Measurements from ENCODE around the gene NSL1. TPM values are rescaled to one million over a fixed set of nuclear protein-coding genes. Genes with fewer than 3 reads are reported as not detected.
A peak's percentile ranks its signal among the peaks of the same experiment; 100 is the strongest.

NSL1 gene
- total and polyA plus RNA-seq, 2 donors (not counting 1 experiment from before 2014, with no cell fraction given): 20.5 to 45.9 TPM

GRCh38 chr1:212814537-212815334, 23.2 kb upstream of the NSL1 start:
- Histone ChIP-seq H3K36me3 (replicated peaks in 1 of 2; ENCODE audit: control extremely low read depth in 1 of 2, control insufficient read depth in 1 of 2, extremely low read depth in 1 of 2, insufficient read depth in 2 of 2, low read length in 1 of 2) (peaks cover 9 to 19% of the 10 kb centered on the region in 2 experiments), H2AFZ (ENCODE audit: insufficient read depth, low read depth, low read length, poor library complexity, severe bottlenecking) (no peak overlapping the region), H3K4me2 (replicated peaks; ENCODE audit: low read depth, low read length, poor library complexity, severe bottlenecking) (no peak overlapping the region), H3K27ac (ENCODE audit: low read length in 2 of 2) (no peak overlapping the region), H3K27me3 (replicated peaks in 1 of 4; ENCODE audit: control extremely low read depth in 1 of 4, control insufficient read depth in 3 of 4, insufficient read depth in 4 of 4, low read length in 3 of 4) (no peaks in the 10 kb centered on the region), H3K4me1 (ENCODE audit: control insufficient read depth in 2 of 2, insufficient read depth in 2 of 2, low read length in 2 of 2) (peaks cover 6 to 7% of the 10 kb centered on the region in 2 donors), H3K9me3 (ENCODE audit: control extremely low read depth in 1 of 3, control insufficient read depth in 2 of 3, insufficient read depth in 1 of 3, low read length in 2 of 3) (no peaks in the 10 kb centered on the region), H3K9ac (ENCODE audit: low read length) (no peak overlapping the region), H3K4me3 (ENCODE audit: control extremely low read depth in 1 of 5, extremely low read depth in 1 of 5, insufficient read depth in 1 of 5, low read depth in 2 of 5, low read length in 4 of 5) (no peak overlapping the region), H3K79me2 (ENCODE audit: control insufficient read depth, insufficient read depth, low read length) (no peaks in the 10 kb centered on the region), H4K20me1 (ENCODE audit: control insufficient read depth, insufficient read depth, low read length, poor library complexity, severe bottlenecking) (no peaks in the 10 kb centered on the region)
- H3K4me1 Mint-ChIP-seq: peaks cover 6% of the 10 kb centered on the region
- WGBS (ENCODE audit: insufficient coverage): 100% methylated on average over 1 of the region's 5 CpGs
- DNase-seq (peak; percentile 28), ATAC-seq (ENCODE audit: low read depth) (no peak)
- no peak overlapping the region for H3K4me3 Mint-ChIP-seq
- CTCF ChIA-PET: interaction anchor here (1.3 to 1.6 kb wide), 5 partner anchors 24 to 337 kb away, joined by 3 to 10 read pairs (median 3); partner anchors contain the start of genes NSL1 and TATDN3
- no peak overlapping the region for H3K27ac Mint-ChIP-seq
- peak; percentile 16 for TF ChIP-seq CTCF (IDR thresholded peaks at IDR 0.05)
- TF ChIP-seq EZH2 (IDR thresholded peaks at IDR 0.05; ENCODE audit: borderline replicate concordance, insufficient read depth, low read depth, low read length, poor library complexity, severe bottlenecking): no peak
- H3K27me3 Mint-ChIP-seq: no peaks in the 10 kb centered on the region
- H3K9me3 Mint-ChIP-seq (ENCODE audit: insufficient read depth): no peaks in the 10 kb centered on the region
- intact Hi-C loops (cut with micrococcal nuclease): no loop called here
- POLR2A ChIA-PET: no interaction called here

GRCh38 chr1:212805767-212806166, 14.2 kb upstream of the NSL1 start:
- no peak overlapping the region for H3K9ac ChIP-seq (ENCODE audit: low read length)
- no peaks in the 10 kb centered on the region for H3K4me1 ChIP-seq (ENCODE audit: control insufficient read depth in 2 of 2, insufficient read depth in 2 of 2, low read length in 2 of 2)
- no CpG with 5 or more reads among the region's 3 CpGs for WGBS (ENCODE audit: insufficient coverage)
- CTCF ChIA-PET: interaction anchor here (0.7 to 1.5 kb wide), 4 partner anchors 23 to 1045 kb away, joined by 3 to 4 read pairs (median 3); no protein-coding TSS in a partner anchor
- no peaks in the 10 kb centered on the region for H3K79me2 ChIP-seq (ENCODE audit: control insufficient read depth, insufficient read depth, low read length)
- ATAC-seq (ENCODE audit: low read depth) (no peak), DNase-seq (no peak)
- H3K4me3 Mint-ChIP-seq: no peak overlapping the region
- no peak overlapping the region for H2AFZ ChIP-seq (ENCODE audit: insufficient read depth, low read depth, low read length, poor library complexity, severe bottlenecking)
- no peaks in the 10 kb centered on the region for H3K9me3 Mint-ChIP-seq (ENCODE audit: insufficient read depth)
- H3K27me3 Mint-ChIP-seq: no peaks in the 10 kb centered on the region
- no peaks in the 10 kb centered on the region for H3K4me1 Mint-ChIP-seq
- no peaks in the 10 kb centered on the region for H4K20me1 ChIP-seq (ENCODE audit: control insufficient read depth, insufficient read depth, low read length, poor library complexity, severe bottlenecking)
- H3K36me3 ChIP-seq (replicated peaks in 1 of 2; ENCODE audit: control extremely low read depth in 1 of 2, control insufficient read depth in 1 of 2, extremely low read depth in 1 of 2, insufficient read depth in 2 of 2, low read length in 1 of 2): peaks cover 7 to 63% of the 10 kb centered on the region in 2 experiments
- no peak overlapping the region for H3K4me3 ChIP-seq (ENCODE audit: control extremely low read depth in 1 of 5, extremely low read depth in 1 of 5, insufficient read depth in 1 of 5, low read depth in 2 of 5, low read length in 4 of 5)
- H3K4me2 ChIP-seq (replicated peaks; ENCODE audit: low read depth, low read length, poor library complexity, severe bottlenecking): no peak overlapping the region
- H3K9me3 ChIP-seq (ENCODE audit: control extremely low read depth in 1 of 3, control insufficient read depth in 2 of 3, insufficient read depth in 1 of 3, low read length in 2 of 3): no peaks in the 10 kb centered on the region
- no peak overlapping the region for H3K27ac Mint-ChIP-seq
- H3K27ac ChIP-seq (ENCODE audit: low read length in 2 of 2): no peak overlapping the region
- POLR2A ChIA-PET: no interaction called here
- H3K27me3 ChIP-seq (replicated peaks in 1 of 4; ENCODE audit: control extremely low read depth in 1 of 4, control insufficient read depth in 3 of 4, insufficient read depth in 4 of 4, low read length in 3 of 4): no peaks in the 10 kb centered on the region
- TF ChIP-seq EZH2 (IDR thresholded peaks at IDR 0.05; ENCODE audit: borderline replicate concordance, insufficient read depth, low read depth, low read length, poor library complexity, severe bottlenecking) (no peak), CTCF (IDR thresholded peaks at IDR 0.05) (no peak)
- intact Hi-C loops (cut with micrococcal nuclease): no loop called here

Measured in B cell (primary cell).